Psoas muscle (tissue), 8 donors: Measurements from ENCODE around the gene NTN4. TPM values are rescaled to one million over a fixed set of nuclear protein-coding genes. Genes with fewer than 3 reads are reported as not detected.
"Not testable (repeated sequence)": the region's sequence is repeated elsewhere in the genome, so short reads cannot be mapped to it uniquely, and the experiment has no call there.

Experiments used
- ATAC-seq, 4 donors: fragments of 200-7000 bp; cut with Tn5 transposase; one replicate each; pipeline ENCODE4 v1.9.1; 2020; ENCODE audit warnings: moderate library complexity in 3 of 4, mild to moderate bottlenecking in 2 of 4
- DNase-seq, 2 donors: peaks; one replicate each; pipeline ENCODE4 v3.0.0-alpha.2; 2020
- H3K27ac ChIP-seq: fragments of 200-600 bp; one replicate; pipeline ENCODE4 v1.8.0; 2022
- H3K27me3 ChIP-seq, 3 donors: fragments of 200-600 bp in 1 of 3; one replicate each; pipeline versions ENCODE4 v1.6.1 to v1.8.0; 2013 to 2022; ENCODE audit warnings: low read length in 2 of 3, mild to moderate bottlenecking in 2 of 3, moderate library complexity in 1 of 3; ENCODE audit not compliant: insufficient read depth in 3 of 3
- H3K36me3 ChIP-seq, 2 donors: fragments of 200-600 bp in 1 of 2; one replicate each; pipeline versions ENCODE4 v1.6.1 to v1.8.0; 2013 to 2022; ENCODE audit warnings: low read depth in 1 of 2, mild to moderate bottlenecking in 1 of 2, moderate library complexity in 1 of 2; ENCODE audit not compliant: insufficient read depth in 1 of 2
- H3K4me1 ChIP-seq: fragments of 200-600 bp; one replicate; pipeline ENCODE4 v1.8.0; 2022
- H3K4me3 ChIP-seq: fragments of 200-600 bp; one replicate; pipeline ENCODE4 v1.8.0; 2022; ENCODE audit warnings: mild to moderate bottlenecking
- H3K9me3 ChIP-seq: fragments of 200-600 bp; one replicate; pipeline ENCODE4 v1.8.0; 2022
- CTCF ChIP-seq: fragments of 200-600 bp; IDR thresholded peaks from one replicate; pipeline ENCODE4 v1.8.0; 2022; ENCODE audit warnings: antibody characterized with exemption
- WGBS, 3 donors: extraction: QIAGEN DNeasy Blood & Tissue Kit; methylation state at CpG; one replicate each; pipeline versions ENCODE4 v1.1.6 to v1.1.7; 2013; 5-methylcytosine and 5-hydroxymethylcytosine counted together
- intact Hi-C, 2 donors: fragments of 100-400 bp; cut with DNase I; formaldehyde crosslinking; loops; one replicate each; pipeline versions ENCODE4 v1.11.0 to v1.14.2; 2022
- polyA plus RNA-seq, 3 donors: library from polyadenylated mRNA; stranded (reverse); fragments of 200-250 nt; gene quantifications; one replicate each; pipeline ENCODE4 v1.2.3, GENCODE V29; 2013
- total RNA-seq, 4 donors: library from RNA; stranded (reverse); fragmentation: NEBNext Ultra II Directional in 2 of 4; extraction: Animal tissue kit (Norgen Biotek cat#: 25700) in 2 of 4; gene quantifications; one replicate each; pipeline versions ENCODE4 v1.2.1 to v1.2.4, GENCODE V29; 2021 to 2023
- donor health status: healthy with polysubstance abuse.
- donor health status: DM: no; HTN: no; CAD: no; lungs with moderate emphysema.
- donor health status: Bipolar disorder and iron deficiency.
- donor health status: healthy.
- donor health status: DM: yes; HTN: yes; CAD: no.
- donor health status: DM: no; HTN: no; CAD: no.
- donor health status: DM: no; HTN: no; CAD: no.
- donor health status: DM: yes; HTN: yes; CAD: no.

NTN4 gene
- total and polyA plus RNA-seq, 7 donors, result 2.9 to 13.3 (median 4.2) TPM

DNA sequence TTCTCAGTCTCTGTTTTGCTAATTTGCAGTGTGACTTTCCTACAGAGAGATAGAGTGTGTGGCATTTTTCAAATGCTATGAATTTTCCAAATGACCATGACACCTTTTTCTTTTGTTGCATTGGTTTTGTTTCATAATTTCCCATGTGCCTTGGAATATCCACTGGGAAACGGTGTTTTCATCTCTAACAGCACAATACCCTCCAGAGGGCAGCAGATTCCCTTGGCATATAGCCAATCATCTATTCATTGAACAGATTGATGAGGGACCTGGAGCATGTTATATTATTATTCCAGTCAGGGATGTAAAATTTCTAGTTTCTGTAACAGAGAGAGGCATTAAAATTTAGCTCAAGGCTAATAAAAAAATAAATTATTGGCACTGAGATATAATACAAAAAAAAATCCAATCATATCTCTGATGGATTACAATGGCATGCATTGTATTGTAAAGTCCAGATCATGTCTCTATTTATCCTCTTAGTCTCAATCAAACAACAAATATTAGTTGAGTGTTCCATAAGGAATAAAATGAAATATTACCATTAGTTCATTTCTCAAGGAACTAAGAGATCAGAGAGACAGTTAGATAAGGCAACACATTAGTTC is 29.6 kb upstream of the NTN4 start:
- 0 to 3% (median 0%) methylated on average over 1 of the region's 1 CpG for WGBS, 3 donors
- ATAC-seq, result peak in 3 of 4 donors; percentile 45 to 59 (median 53)

GRCh38 chr12:95815632-95816212 is 25.2 kb upstream of the NTN4 start:
- no peaks in the 10 kb centered on the region for H3K27me3 ChIP-seq
- peak; percentile 62 for TF ChIP-seq CTCF
- intact Hi-C loops, result loop anchor here (1.0 to 10.0 kb wide), 3 partner anchors 193 to 233 kb away; no protein-coding TSS in a partner anchor
- H3K4me3 ChIP-seq, result no peak overlapping the region
- H3K4me1 ChIP-seq, result no peaks in the 10 kb centered on the region
- ATAC-seq (no peak), DNase-seq (no peak)
- no peaks in the 10 kb centered on the region for H3K9me3 ChIP-seq
- H3K27ac ChIP-seq, result no peak overlapping the region
- no peaks in the 10 kb centered on the region for H3K36me3 ChIP-seq
- WGBS, 3 donors, result 45 to 54% (median 47%) methylated on average over 5 of the region's 5 CpGs

More for the DNA sequence above, 29.6 kb upstream of the NTN4 start:
- Histone ChIP-seq H3K27me3 (no peaks in the 10 kb centered on the region), H3K27ac (no peak overlapping the region), H3K36me3 (no peaks in the 10 kb centered on the region), H3K4me1 (no peaks in the 10 kb centered on the region), H3K4me3 (no peak overlapping the region), H3K9me3 (no peaks in the 10 kb centered on the region)
- TF ChIP-seq CTCF, result peak; percentile 44
- DNase-seq, result no peak
- intact Hi-C loops, result no loop called here

GRCh38 chr12:95812155-95812554 is 21.6 kb upstream of the NTN4 start:
- intact Hi-C loops, result loop anchor here in 1 of 2 donors (10.0 kb wide), 1 partner anchor 227 kb away; no protein-coding TSS in a partner anchor
- H3K4me1 ChIP-seq, H3K36me3 ChIP-seq, H3K27ac ChIP-seq, DNase-seq, H3K4me3 ChIP-seq, H3K27me3 ChIP-seq, H3K9me3 ChIP-seq, ATAC-seq: not testable (repeated sequence)
- 89 to 93% (median 89%) methylated on average over 4 of the region's 4 CpGs for WGBS, 3 donors

GRCh38 chr12:95810411-95810810 is 19.8 kb upstream of the NTN4 start:
- no peak for TF ChIP-seq CTCF
- DNase-seq (no peak), ATAC-seq (no peak)
- Histone ChIP-seq H3K4me1 (no peaks in the 10 kb centered on the region), H3K4me3 (no peak overlapping the region), H3K27ac (no peak overlapping the region), H3K9me3 (no peaks in the 10 kb centered on the region), H3K27me3 (no peaks in the 10 kb centered on the region), H3K36me3 (no peaks in the 10 kb centered on the region)
- WGBS, 3 donors, result 65 to 84% (median 77%) methylated on average over 2 of the region's 2 CpGs
- intact Hi-C loops, result loop anchor here in 1 of 2 donors (10.0 kb wide), 1 partner anchor 226 kb away; no protein-coding TSS in a partner anchor

DNA sequence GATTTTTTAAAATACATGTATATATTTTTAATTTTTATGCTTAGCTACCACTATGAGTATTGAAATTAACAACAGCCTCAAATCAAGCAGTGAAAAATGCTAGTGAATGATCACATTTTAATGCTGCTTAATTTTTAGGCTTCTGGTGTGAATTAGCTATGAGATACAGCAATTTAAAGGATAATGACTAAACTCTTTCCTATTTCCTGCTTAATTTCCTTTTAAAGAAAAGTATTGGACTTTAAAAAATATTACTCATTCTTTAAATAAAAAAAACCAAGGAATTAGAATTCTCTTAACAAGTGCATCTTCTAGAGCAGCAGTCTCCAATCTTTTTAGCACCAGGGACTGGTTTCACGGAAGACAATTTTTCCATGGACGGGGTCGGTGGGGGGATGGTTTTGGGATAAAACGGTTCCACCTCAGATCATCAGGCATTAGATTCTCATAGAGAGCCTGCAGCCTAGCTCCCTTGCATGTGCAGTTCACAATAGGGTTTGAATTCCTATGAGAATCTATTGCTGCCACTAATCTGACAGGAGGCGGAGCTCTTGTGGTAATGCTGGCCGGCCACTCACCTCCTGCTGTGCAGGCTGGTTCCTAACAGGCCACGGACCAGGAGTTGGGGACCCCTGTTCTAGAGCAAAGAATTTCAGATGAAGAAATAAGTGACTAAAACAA is 18.6 kb upstream of the NTN4 start:
- DNase-seq, result no peak
- Histone ChIP-seq H3K4me1 (no peaks in the 10 kb centered on the region), H3K9me3 (no peaks in the 10 kb centered on the region), H3K4me3 (no peak overlapping the region), H3K27ac (no peak overlapping the region), H3K36me3 (no peaks in the 10 kb centered on the region), H3K27me3 (no peaks in the 10 kb centered on the region)
- intact Hi-C loops, result no loop called here
- TF ChIP-seq CTCF, result no peak
- WGBS, 3 donors, result 86 to 92% (median 86%) methylated on average over 7 of the region's 7 CpGs
- no peak for ATAC-seq
